Hepatocyte (in vitro differentiated cells): Measurements from ENCODE around the gene CHCHD6.

Source experiments
- CTCF ChIP-seq: fragments of 200-600 bp; sonication (generic); IDR thresholded peaks from 2 replicates; pipeline ENCODE4 v1.5.1; 2016; ENCODE audit warnings: antibody characterized with exemption, mild to moderate bottlenecking; ENCODE audit not compliant: poor library complexity
- EZH2 ChIP-seq: fragments of 200-600 bp; sonication (generic); IDR thresholded peaks from 2 replicates; pipeline ENCODE4 v1.6.1; 2016; ENCODE audit warnings: antibody characterized with exemption, mild to moderate bottlenecking, borderline replicate concordance
- EZH2phosphoT487 ChIP-seq: fragments of 200-600 bp; sonication (generic); IDR thresholded peaks from one replicate; pipeline ENCODE4 v1.6.1; 2018; ENCODE audit warnings: antibody characterized with exemption, mild to moderate bottlenecking, low read depth, moderate library complexity; ENCODE audit not compliant: unreplicated experiment, severe bottlenecking

- no peak for TF ChIP-seq CTCF
- no peak for TF ChIP-seq EZH2
- TF ChIP-seq EZH2phosphoT487: no peak
Measured at GRCh38 chr3:126932188-126932931, 228.3 kb downstream of the CHCHD6 start.
